Measurements from ENCODE around the gene SLC7A11.

The SLC7A11 gene

GRCh38 chr4:138209094-138209493, 33.1 kb downstream of the SLC7A11 start:
- no peak for TF ChIP-seq CTCF (IDR thresholded peaks at IDR 0.05; ENCODE audit: borderline replicate concordance, control extremely low read depth, extremely low read depth, insufficient read depth, missing control alignments)
- no peak for DNase-seq (ENCODE audit: low spot score)
- in situ Hi-C loops (cut with MboI; ENCODE audit: low sequenced_read_pairs, unreplicated experiment): no loop called here

DNA sequence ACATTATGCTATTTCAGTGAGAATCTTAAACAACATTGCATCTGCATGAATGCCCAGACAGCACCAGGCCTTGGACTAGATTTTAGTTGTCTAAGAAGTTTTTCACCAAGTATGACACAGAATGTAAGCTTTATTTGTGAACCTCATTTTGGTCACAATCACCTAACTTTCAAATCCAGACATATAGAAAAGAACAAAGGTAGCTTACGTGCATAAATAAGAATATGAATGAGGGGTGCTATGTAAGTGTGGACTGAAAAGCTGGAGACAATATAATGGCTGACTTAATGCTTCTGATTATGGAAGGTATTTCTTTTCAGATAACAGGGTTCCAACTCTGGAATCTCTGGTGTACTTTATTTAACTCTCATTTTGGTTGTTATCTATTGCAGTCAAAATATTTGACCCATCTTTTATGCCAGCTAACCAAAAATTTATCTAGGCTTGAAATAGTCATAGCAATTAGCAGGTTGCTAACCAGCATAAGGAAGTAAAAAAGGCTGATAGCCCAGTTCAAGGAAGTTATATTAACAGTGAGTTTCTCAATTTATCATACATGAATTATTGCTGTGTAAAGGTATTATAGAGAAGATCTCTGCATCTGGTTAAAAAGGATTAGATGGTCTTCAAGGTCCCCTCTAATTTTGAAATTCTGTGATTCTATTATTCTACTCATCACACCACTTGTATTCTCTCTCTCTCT, 36.5 kb downstream of the SLC7A11 start:
- DNase-seq (ENCODE audit: low spot score): no peak
- in situ Hi-C loops (cut with MboI; ENCODE audit: low sequenced_read_pairs, unreplicated experiment): no loop called here
- TF ChIP-seq CTCF (IDR thresholded peaks at IDR 0.05; ENCODE audit: borderline replicate concordance, control extremely low read depth, extremely low read depth, insufficient read depth, missing control alignments): no peak

DNA sequence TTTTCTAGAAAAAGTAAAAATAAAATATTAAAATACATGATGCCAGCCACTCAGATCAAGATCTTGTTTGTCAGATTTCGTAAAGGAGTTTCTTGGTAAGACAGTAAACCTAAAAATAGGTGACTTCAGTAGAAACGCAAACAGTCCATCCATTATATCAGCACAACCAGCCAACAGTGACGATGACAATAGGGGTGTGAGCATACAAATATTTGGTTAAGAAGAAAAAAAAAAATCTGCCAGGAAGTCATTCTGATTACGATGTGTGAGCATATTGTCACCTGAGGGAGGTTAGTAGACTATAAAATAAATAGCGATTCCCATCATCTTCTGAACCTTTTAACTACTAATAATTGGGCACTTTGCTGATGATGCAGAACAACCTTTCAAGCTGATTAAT, 37.6 kb downstream of the SLC7A11 start:
- TF ChIP-seq CTCF (IDR thresholded peaks at IDR 0.05; ENCODE audit: borderline replicate concordance, control extremely low read depth, extremely low read depth, insufficient read depth, missing control alignments): no peak
- no peak for DNase-seq (ENCODE audit: low spot score)
- in situ Hi-C loops (cut with MboI; ENCODE audit: low sequenced_read_pairs, unreplicated experiment): no loop called here

GRCh38 chr4:138202686-138203085, 39.5 kb downstream of the SLC7A11 start:
- TF ChIP-seq CTCF (IDR thresholded peaks at IDR 0.05; ENCODE audit: borderline replicate concordance, control extremely low read depth, extremely low read depth, insufficient read depth, missing control alignments): no peak
- no peak for DNase-seq (ENCODE audit: low spot score)
- in situ Hi-C loops (cut with MboI; ENCODE audit: low sequenced_read_pairs, unreplicated experiment): no loop called here

DNA sequence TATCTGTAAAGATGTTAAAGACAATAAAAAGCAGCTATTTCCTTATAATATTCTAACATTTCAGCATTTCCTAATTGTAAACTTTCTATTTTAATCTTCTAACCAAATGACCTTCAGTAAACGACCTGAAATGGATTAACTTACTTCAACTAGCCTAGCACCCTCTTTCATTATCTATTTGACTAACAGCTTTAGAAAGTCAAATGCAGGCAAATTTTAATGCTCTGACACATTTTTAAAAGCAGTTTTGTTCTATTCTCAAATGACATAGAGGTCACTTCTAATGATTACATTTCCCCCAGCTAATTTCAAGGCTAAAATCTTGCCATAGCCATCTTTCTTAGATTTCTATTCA, 41.9 kb downstream of the SLC7A11 start:
- TF ChIP-seq CTCF (IDR thresholded peaks at IDR 0.05; ENCODE audit: borderline replicate concordance, control extremely low read depth, extremely low read depth, insufficient read depth, missing control alignments): no peak
- in situ Hi-C loops (cut with MboI; ENCODE audit: low sequenced_read_pairs, unreplicated experiment): no loop called here
- no peak for DNase-seq (ENCODE audit: low spot score)

DNA sequence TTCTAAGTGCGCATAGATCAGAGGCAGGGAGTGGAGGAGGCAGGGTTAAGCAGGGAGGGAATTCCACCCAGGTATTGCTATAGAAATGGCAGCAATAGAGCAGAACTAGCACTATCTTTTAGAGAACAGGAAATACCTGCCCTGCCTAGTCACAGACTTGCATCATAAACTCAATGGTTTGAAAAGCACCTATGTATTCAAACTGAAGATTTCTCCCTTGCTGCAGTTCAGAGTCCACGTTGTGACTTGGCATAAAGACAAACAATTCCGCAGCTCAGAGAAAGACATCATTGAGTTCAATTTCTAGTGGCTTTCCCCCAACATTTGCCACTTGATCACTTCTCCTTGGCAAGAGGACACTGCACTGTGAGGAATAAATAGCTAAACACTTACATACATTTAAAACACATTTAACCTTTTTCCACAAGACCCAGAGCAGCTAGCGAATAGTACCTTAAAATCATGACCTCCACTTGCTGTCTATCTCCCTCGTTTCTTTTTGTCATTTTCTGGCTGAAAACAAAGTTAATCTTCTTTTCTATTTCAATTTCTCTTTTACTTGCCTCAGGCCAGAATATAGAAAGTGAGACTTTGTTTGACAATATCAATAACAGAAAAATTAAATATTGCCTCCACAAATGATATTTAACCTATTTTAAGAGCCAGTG, 42.4 kb downstream of the SLC7A11 start:
- no peak for DNase-seq (ENCODE audit: low spot score)
- in situ Hi-C loops (cut with MboI; ENCODE audit: low sequenced_read_pairs, unreplicated experiment): no loop called here
- TF ChIP-seq CTCF (IDR thresholded peaks at IDR 0.05; ENCODE audit: borderline replicate concordance, control extremely low read depth, extremely low read depth, insufficient read depth, missing control alignments): no peak
